CD4-positive, alpha-beta T cell treated with Interferon alpha-2 for 1 hour (primary cell): ENCODE results near the gene PICK1.
"Not testable (repeated sequence)": the region's sequence is repeated elsewhere in the genome, so short reads cannot be mapped to it uniquely, and the experiment has no call there.

Source experiments
- DNase-seq, 2 donors: peaks; one replicate each; pipeline ENCODE4 v3.0.0-alpha.2; 2020 to 2022

PICK1 gene

GRCh38 chr22:38031491-38031890 lies 25.7 kb upstream of the PICK1 start:
- no peak for DNase-seq

GRCh38 chr22:38032681-38033521 lies 24.3 kb upstream of the PICK1 start:
- DNase-seq = no peak

GRCh38 chr22:38033522-38034277 lies 23.5 kb upstream of the PICK1 start:
- DNase-seq = no peak

GRCh38 chr22:38034278-38034882 lies 22.8 kb upstream of the PICK1 start:
- no peak for DNase-seq

- no peak for DNase-seq
Observed at GRCh38 chr22:38034884-38035529, 22.2 kb upstream of the PICK1 start.

GRCh38 chr22:38035530-38035885 lies 21.7 kb upstream of the PICK1 start:
- no peak for DNase-seq

GRCh38 chr22:38036392-38037062 lies 20.7 kb upstream of the PICK1 start:
- DNase-seq = no peak

- not testable (repeated sequence) for DNase-seq
Observed at GRCh38 chr22:38037367-38038150, 19.6 kb upstream of the PICK1 start.

- no peak for DNase-seq
Observed at GRCh38 chr22:38038426-38038825, 18.8 kb upstream of the PICK1 start.

- no peak for DNase-seq
Observed at GRCh38 chr22:38038890-38039812, 18.1 kb upstream of the PICK1 start.

GRCh38 chr22:38040953-38041759 lies 16.0 kb upstream of the PICK1 start:
- DNase-seq = no peak

- DNase-seq = no peak
Observed at GRCh38 chr22:38041760-38042487, 15.3 kb upstream of the PICK1 start.

- DNase-seq = no peak
Observed at GRCh38 chr22:38042488-38042790, 14.8 kb upstream of the PICK1 start.

- no peak for DNase-seq
Observed at GRCh38 chr22:38043151-38044039, 13.8 kb upstream of the PICK1 start.

GRCh38 chr22:38046070-38046748 lies 11.0 kb upstream of the PICK1 start:
- no peak for DNase-seq

GRCh38 chr22:38049812-38050619 lies 7.2 kb upstream of the PICK1 start:
- DNase-seq = no peak

- no peak for DNase-seq
Observed at GRCh38 chr22:38050720-38051119, 6.5 kb upstream of the PICK1 start.
